K562 (cell line): ENCODE measurements around the gene B3GAT1. TPM values are rescaled to one million over a fixed set of nuclear protein-coding genes. Genes with fewer than 3 reads are reported as not detected.

Experiments
- MXD1 ChIP-seq: fragments of 250-450 bp; sonication (Bioruptor Pico); IDR thresholded peaks from 2 replicates; pipeline ENCODE4 v1.8.0; 2021; ENCODE audit warnings: borderline replicate concordance, mild to moderate bottlenecking, moderate library complexity; ENCODE audit not compliant: poor library complexity, severe bottlenecking
- RBFOX2 ChIP-seq: fragments of 200-400 bp; formaldehyde crosslinking; IDR thresholded peaks from 2 replicates; pipeline ENCODE4 v1.6.1; 2017; ENCODE audit warnings: low read depth, mild to moderate bottlenecking, low read length, moderate library complexity
- SETDB1 ChIP-seq: IDR thresholded peaks from one replicate; pipeline ENCODE4 v1.6.1; 2012; ENCODE audit warnings: low read length, control low read depth, inconsistent platforms
- TCF3 ChIP-seq: sonication (generic); formaldehyde crosslinking; IDR thresholded peaks from 2 replicates; pipeline ENCODE4 v1.4.0; 2020; ENCODE audit warnings: mild to moderate bottlenecking, missing genetic modification reagents
- ZNF75A ChIP-seq: fragments of 450-650 bp; formaldehyde crosslinking; IDR thresholded peaks from 2 replicates; pipeline ENCODE4 v1.4.0; 2020; ENCODE audit warnings: mild to moderate bottlenecking
- polyA plus RNA-seq, 8 experiments: library from polyadenylated mRNA; depleted of rRNA in 4 of 8; stranded (reverse) in 5 of 8; unstranded in 3 of 8; fragments of >200 nt; fragmentation: Nextera tagmentation in 2 of 8; fragmentation: Illumina TruSeq in 1 of 8; extraction: Ambion mirVana in 2 of 8; extraction: Trizol in 1 of 8; gene quantifications; 2 replicates each; pipeline versions ENCODE4 v1.2.1 to v1.2.3, GENCODE V29; 2011 to 2014; ENCODE audit warnings: inconsistent platforms in 1 of 8, missing spikeins in 1 of 8
- total RNA-seq, 7 experiments: library from RNA; depleted of rRNA in 6 of 7; stranded (reverse); fragments of >200 nt in 6 of 7; fragmentation: Illumina TruSeq in 2 of 7; extraction: Trizol in 2 of 7; gene quantifications; 2 replicates each; pipeline versions ENCODE4 v1.2.1 to v1.2.3, GENCODE V29; 2011 to 2021; ENCODE audit warnings: low replicate concordance in 1 of 7
- TF ChIP-seq, protein P1 (sequence below), 2 experiments: fragments of 450-650 bp in 1 of 2; sonication (generic) in 1 of 2; formaldehyde crosslinking in 1 of 2; IDR thresholded peaks; 2 replicates each; pipeline versions ENCODE4 v1.7.1 to v1.9.0; 2016 to 2022; ENCODE audit warnings: inconsistent platforms in 1 of 2, mild to moderate bottlenecking in 1 of 2, missing genetic modification reagents in 1 of 2
- TF ChIP-seq, protein P2 (sequence below): fragments of 450-650 bp; formaldehyde crosslinking; IDR thresholded peaks from 2 replicates; pipeline ENCODE4 v1.4.0; 2022; ENCODE audit warnings: missing genetic modification characterization

Gene B3GAT1
- total and polyA plus RNA-seq, 9 of the 15 experiments (the other 6 are each of a cell fraction or from before 2014, with no cell fraction given): 0.01 to 0.53 (median 0.14) TPM; not detected in 1

DNA sequence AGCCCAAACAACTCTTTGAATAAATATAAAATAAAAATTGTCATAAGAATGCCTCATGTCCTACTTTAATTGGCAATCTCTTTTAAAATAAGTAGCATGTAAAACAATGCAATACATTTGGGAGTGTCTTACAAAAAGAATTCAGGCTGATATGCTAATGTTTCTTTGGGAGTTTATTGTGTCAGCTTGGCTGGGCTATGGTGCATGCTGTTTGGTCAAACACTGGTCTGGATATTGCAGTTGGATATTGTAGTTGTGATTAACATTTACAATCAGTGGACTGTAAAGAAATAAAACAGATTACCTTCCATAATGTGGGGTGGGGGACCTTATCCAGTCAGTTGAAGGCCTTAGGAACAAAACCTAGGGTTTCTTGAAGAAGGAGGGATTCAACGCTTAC lies 37.0 kb upstream of the B3GAT1 start (continued):
- TF ChIP-seq, protein P1, sequence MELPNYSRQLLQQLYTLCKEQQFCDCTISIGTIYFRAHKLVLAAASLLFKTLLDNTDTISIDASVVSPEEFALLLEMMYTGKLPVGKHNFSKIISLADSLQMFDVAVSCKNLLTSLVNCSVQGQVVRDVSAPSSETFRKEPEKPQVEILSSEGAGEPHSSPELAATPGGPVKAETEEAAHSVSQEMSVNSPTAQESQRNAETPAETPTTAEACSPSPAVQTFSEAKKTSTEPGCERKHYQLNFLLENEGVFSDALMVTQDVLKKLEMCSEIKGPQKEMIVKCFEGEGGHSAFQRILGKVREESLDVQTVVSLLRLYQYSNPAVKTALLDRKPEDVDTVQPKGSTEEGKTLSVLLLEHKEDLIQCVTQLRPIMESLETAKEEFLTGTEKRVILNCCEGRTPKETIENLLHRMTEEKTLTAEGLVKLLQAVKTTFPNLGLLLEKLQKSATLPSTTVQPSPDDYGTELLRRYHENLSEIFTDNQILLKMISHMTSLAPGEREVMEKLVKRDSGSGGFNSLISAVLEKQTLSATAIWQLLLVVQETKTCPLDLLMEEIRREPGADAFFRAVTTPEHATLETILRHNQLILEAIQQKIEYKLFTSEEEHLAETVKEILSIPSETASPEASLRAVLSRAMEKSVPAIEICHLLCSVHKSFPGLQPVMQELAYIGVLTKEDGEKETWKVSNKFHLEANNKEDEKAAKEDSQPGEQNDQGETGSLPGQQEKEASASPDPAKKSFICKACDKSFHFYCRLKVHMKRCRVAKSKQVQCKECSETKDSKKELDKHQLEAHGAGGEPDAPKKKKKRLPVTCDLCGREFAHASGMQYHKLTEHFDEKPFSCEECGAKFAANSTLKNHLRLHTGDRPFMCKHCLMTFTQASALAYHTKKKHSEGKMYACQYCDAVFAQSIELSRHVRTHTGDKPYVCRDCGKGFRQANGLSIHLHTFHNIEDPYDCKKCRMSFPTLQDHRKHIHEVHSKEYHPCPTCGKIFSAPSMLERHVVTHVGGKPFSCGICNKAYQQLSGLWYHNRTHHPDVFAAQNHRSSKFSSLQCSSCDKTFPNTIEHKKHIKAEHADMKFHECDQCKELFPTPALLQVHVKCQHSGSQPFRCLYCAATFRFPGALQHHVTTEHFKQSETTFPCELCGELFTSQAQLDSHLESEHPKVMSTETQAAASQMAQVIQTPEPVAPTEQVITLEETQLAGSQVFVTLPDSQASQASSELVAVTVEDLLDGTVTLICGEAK (IDR thresholded peaks at IDR 0.05): no peak
- TF ChIP-seq, protein P1 (CRISPR knock-in tag; IDR thresholded peaks at IDR 0.05): no peak
- TF ChIP-seq TCF3 (CRISPR knock-in tag) (no peak), RBFOX2 (no peak), SETDB1 (no peak), ZNF75A (CRISPR knock-in tag) (no peak), MXD1 (CRISPR knock-in tag) (no peak)
- TF ChIP-seq, protein P2, sequence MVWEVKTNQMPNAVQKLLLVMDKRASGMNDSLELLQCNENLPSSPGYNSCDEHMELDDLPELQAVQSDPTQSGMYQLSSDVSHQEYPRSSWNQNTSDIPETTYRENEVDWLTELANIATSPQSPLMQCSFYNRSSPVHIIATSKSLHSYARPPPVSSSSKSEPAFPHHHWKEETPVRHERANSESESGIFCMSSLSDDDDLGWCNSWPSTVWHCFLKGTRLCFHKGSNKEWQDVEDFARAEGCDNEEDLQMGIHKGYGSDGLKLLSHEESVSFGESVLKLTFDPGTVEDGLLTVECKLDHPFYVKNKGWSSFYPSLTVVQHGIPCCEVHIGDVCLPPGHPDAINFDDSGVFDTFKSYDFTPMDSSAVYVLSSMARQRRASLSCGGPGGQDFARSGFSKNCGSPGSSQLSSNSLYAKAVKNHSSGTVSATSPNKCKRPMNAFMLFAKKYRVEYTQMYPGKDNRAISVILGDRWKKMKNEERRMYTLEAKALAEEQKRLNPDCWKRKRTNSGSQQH (CRISPR knock-in tag): no peak
